AG10803 (cell line): ENCODE results near the gene MED12L.

Experiments
- DNase-seq: peaks from one replicate; pipeline ENCODE4 v3.0.0; 2010; ENCODE audit warnings: low read depth
- H3K4me3 ChIP-seq: 2 replicates; pipeline ENCODE4 v1.5.1; 2011; ENCODE audit warnings: mild to moderate bottlenecking, low read length, control low read depth
- CTCF ChIP-seq: conservative IDR thresholded peaks from 2 replicates; pipeline ENCODE4 v1.5.1; 2011; ENCODE audit warnings: mild to moderate bottlenecking, low read length, control low read depth, inconsistent platforms

Gene MED12L

GRCh38 chr3:151306168-151306810, 220.8 kb downstream of the MED12L start:
- H3K4me3 ChIP-seq = no peak overlapping the region
- no peak for TF ChIP-seq CTCF
- no peak for DNase-seq

GRCh38 chr3:151307131-151307530, 221.7 kb downstream of the MED12L start:
- no peak for DNase-seq
- no peak for TF ChIP-seq CTCF
- H3K4me3 ChIP-seq = no peak overlapping the region

GRCh38 chr3:151307583-151308488, 222.4 kb downstream of the MED12L start:
- no peak for DNase-seq
- no peak for TF ChIP-seq CTCF
- H3K4me3 ChIP-seq = no peak overlapping the region

GRCh38 chr3:151309566-151309965, 224.1 kb downstream of the MED12L start:
- no peak for DNase-seq
- no peak for TF ChIP-seq CTCF
- H3K4me3 ChIP-seq = no peak overlapping the region

GRCh38 chr3:151312972-151313371, 227.5 kb downstream of the MED12L start:
- H3K4me3 ChIP-seq = no peak overlapping the region

GRCh38 chr3:151314137-151314536, 228.7 kb downstream of the MED12L start:
- no peak for TF ChIP-seq CTCF
- no peak overlapping the region for H3K4me3 ChIP-seq
- no peak for DNase-seq

More at GRCh38 chr3:151312972-151313371, 227.5 kb downstream of the MED12L start:
- TF ChIP-seq CTCF = no peak
- DNase-seq = no peak

- no peak for TF ChIP-seq CTCF
- H3K4me3 ChIP-seq = no peak overlapping the region
- no peak for DNase-seq
Measured at GRCh38 chr3:151314593-151314992, 229.1 kb downstream of the MED12L start.
